Mammary epithelial cell (primary cell): Measurements from ENCODE around the gene FMNL1.

Experiments used
- EZH2 ChIP-seq: IDR thresholded peaks from 2 replicates; pipeline ENCODE4 v1.6.1; 2012; ENCODE audit warnings: low read length, inconsistent platforms, borderline replicate concordance
- TF ChIP-seq, protein P1 (sequence below), 2 donors: IDR thresholded peaks in 1 of 2; conservative IDR thresholded peaks in 1 of 2; 2 replicates each; pipeline ENCODE4 v1.5.1; 2011 to 2012; ENCODE audit warnings: inconsistent platforms in 2 of 2, low read length in 2 of 2, mild to moderate bottlenecking in 2 of 2, control low read depth in 1 of 2, low read depth in 1 of 2; ENCODE audit not compliant: insufficient read depth in 1 of 2; ENCODE audit errors: extremely low read depth in 1 of 2

DNA sequence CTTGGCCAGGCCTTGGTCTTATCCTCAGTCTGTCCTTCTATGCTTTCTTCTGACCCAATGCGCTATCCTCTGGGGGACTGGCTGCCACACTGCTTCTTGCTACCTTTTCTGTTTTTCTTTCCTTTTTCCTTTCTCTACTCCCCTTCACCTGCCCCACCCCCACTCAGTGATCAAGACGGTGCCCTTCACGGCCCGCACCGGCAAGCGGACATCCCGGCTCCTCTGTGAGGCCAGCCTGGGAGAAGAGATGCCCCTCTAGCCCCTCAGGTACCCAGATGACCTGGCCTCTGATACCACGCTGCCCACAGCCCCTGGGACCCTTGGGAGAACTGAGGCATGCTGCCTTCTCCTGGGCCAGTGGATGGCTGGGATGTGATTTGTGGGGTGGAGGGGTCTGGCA lies 24.7 kb downstream of the FMNL1 start:
- TF ChIP-seq, protein P1, sequence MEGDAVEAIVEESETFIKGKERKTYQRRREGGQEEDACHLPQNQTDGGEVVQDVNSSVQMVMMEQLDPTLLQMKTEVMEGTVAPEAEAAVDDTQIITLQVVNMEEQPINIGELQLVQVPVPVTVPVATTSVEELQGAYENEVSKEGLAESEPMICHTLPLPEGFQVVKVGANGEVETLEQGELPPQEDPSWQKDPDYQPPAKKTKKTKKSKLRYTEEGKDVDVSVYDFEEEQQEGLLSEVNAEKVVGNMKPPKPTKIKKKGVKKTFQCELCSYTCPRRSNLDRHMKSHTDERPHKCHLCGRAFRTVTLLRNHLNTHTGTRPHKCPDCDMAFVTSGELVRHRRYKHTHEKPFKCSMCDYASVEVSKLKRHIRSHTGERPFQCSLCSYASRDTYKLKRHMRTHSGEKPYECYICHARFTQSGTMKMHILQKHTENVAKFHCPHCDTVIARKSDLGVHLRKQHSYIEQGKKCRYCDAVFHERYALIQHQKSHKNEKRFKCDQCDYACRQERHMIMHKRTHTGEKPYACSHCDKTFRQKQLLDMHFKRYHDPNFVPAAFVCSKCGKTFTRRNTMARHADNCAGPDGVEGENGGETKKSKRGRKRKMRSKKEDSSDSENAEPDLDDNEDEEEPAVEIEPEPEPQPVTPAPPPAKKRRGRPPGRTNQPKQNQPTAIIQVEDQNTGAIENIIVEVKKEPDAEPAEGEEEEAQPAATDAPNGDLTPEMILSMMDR (conservative IDR thresholded peaks at IDR 0.05 in 1 of 2, IDR thresholded peaks at IDR 0.05 in 1 of 2; ENCODE audit: extremely low read depth in 1 of 2, insufficient read depth in 1 of 2, low read depth in 1 of 2, low read length in 2 of 2), result no peak
- no peak for TF ChIP-seq EZH2
